Daoy (cell line): ENCODE measurements around the gene MS4A4A. TPM values are rescaled to one million over a fixed set of nuclear protein-coding genes. Genes with fewer than 3 reads are reported as not detected.
A peak's percentile ranks its signal among the peaks of the same experiment; 100 is the strongest.
"Not testable (repeated sequence)": the region's sequence is repeated elsewhere in the genome, so short reads cannot be mapped to it uniquely, and the experiment has no call there.

ENCODE experiments used
- DNase-seq: peaks from one replicate; pipeline ENCODE4 v3.0.0-alpha.2; 2015; ENCODE audit warnings: low read depth
- total RNA-seq: library from RNA; depleted of rRNA; stranded (reverse); fragments of >200 nt; shearing (Covaris generic); gene quantifications from 2 replicates; pipeline ENCODE4 v1.2.3, GENCODE V29; 2014

The MS4A4A gene
- total RNA-seq, 1 experiment from 2014 or later, result not detected

- not testable (repeated sequence) for DNase-seq
These were observed 21.4 kb downstream of the MS4A4A start for GRCh38 chr11:60301884-60302283.

- DNase-seq, result no peak
These were observed 23.2 kb downstream of the MS4A4A start for GRCh38 chr11:60303661-60304060.

DNA sequence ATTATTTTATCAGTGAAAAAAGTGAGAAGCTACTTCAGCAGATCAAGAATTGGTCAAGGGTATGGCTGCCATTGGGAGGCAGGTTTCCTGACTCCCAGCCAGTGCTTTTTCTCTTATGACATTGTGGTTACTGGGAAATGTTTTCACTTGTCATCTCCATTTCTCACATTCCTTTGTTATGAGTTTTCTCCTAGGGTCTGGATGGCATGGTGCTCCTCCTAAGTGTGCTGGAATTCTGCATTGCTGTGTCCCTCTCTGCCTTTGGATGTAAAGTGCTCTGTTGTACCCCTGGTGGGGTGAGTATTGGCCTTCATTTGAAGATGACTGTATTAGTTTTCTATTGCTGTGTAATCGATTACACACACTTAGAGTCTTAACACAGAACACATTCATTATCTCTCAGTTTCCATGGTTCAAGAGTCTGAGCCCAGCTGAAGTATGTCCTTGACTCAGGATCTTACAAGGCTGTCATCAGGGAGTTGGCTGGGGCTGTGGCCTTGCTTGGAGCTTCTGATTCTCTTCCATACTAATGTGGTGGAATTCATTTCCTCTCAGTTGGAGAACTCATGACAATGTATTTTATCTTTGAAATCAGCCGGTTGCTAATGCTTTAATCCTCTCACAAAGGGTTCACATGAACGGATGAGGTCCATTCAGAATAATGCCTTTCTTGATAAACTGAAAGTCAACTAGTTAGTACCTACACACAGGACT is 25.6 kb downstream of the MS4A4A start:
- peak; percentile 60 for DNase-seq

DNA sequence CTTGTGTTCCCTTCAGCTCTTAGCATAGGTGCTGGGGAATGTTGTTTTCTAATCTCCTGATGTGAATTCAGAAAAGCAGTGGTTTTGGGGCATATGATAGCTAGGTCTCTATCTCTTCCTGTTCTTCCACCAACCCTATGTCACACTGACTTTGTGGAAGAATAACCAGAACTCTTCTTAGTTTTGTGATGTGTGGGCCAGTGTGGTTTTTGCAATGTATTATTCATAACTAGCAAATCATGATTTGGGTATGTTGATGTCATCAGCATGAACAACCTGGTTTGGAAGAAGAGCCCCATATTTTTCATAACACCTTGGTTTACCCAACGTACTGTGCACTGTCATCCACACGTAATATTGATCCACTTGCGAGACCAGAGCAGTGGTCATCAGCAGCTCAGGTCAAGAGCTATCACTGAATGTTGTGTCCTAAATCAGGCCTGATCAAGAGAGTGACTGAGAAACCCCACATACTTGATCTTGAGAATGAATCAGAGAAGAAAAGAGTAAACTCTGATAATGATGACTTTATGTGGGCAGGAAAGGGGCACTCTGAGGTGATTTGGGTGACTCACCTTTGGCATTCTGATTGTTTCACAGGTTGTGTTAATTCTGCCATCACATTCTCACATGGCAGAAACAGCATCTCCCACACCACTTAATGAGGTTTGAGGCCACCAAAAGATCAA is 27.2 kb downstream of the MS4A4A start:
- peak; percentile 62 for DNase-seq

GRCh38 chr11:60310407-60310998 is 30.0 kb downstream of the MS4A4A start:
- DNase-seq, result no peak

GRCh38 chr11:60314635-60315321 is 34.3 kb downstream of the MS4A4A start:
- DNase-seq, result no peak

GRCh38 chr11:60315871-60316270 is 35.4 kb downstream of the MS4A4A start:
- DNase-seq, result no peak

GRCh38 chr11:60316317-60316716 is 35.9 kb downstream of the MS4A4A start:
- DNase-seq, result no peak

DNA sequence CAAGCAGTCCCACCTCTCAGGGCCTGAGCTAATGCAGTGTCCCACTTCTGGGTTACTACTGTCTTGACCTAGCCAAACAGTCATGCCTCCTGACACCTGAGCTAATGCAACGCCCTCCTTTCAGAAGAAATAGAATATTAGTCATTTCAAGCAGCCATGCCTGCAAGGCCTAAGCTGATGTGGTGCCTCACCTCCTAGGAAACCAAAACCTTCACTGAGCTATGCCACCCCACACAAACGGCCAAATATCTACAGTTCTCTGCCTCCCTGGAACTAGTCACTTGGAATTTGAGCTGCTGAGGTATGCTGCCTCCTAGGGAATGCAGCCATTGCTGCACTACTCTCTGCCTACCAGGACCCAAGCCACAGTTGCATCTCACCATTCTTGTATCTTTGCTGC is 38.3 kb downstream of the MS4A4A start:
- no peak for DNase-seq

DNA sequence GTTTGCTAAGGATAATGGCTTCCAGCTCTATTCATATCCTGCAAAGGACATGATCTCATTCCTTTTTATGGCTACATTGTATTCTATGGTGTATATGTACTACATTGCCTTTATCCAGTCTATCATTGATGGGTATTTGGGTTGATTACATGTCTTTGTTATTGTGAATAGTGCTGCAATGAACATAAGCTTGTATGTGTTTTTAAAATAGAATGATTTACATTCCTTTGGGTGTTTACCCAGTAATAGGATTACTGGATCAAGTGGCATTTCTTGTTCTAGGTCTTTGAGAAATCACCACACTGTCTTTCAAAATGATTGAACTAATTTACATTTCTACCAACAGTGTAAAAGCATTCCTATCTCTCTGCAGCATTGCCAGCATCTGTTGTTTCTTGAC is 40.6 kb downstream of the MS4A4A start:
- no peak for DNase-seq

DNA sequence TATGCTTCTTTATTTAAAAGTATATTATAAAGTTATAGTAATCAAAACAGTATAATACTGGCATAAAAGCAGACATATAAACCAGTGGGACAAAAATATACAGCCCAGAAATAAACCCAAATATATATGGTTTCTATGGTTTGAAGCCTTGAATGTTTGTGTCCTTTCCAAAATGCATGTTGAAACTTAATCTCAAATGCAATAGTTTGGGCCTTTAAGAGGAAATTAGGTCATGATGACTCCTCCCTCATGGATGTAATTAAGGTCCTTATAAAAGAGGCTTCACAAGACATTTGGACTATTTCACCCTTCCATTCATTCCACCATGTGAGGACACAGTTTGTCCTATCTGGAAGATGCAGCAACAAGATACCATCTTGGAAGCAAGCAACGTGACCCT is 46.5 kb downstream of the MS4A4A start, which contains the start of gene MS4A6E:
TSS of gene MS4A6E (plus strand) at position 301 of the 400 bp plus-strand sequence. CDS start 7,641 bp downstream, outside the sequence.
- DNase-seq, result no peak

GRCh38 chr11:60328460-60328859 is 48.0 kb downstream of the MS4A4A start:
- no peak for DNase-seq

DNA sequence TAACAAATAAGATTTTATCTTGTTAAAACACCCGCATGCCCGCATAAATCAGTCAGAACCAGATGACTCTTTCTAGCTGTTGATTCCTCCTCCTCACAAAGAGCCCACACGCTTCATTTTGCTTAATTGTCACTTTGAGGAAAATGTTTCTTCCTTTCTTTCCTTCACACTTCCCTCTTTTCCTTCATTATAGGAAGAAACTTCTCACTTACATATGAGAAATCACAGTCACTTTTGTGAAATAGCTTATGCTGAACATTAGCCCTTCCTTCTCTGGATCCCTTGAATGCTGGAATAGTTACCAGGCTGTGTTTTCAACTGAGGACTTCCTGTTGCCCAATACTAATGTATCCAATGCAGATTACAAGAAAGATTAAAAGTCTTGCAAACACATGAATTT is 52.4 kb downstream of the MS4A4A start:
- no peak for DNase-seq

DNA sequence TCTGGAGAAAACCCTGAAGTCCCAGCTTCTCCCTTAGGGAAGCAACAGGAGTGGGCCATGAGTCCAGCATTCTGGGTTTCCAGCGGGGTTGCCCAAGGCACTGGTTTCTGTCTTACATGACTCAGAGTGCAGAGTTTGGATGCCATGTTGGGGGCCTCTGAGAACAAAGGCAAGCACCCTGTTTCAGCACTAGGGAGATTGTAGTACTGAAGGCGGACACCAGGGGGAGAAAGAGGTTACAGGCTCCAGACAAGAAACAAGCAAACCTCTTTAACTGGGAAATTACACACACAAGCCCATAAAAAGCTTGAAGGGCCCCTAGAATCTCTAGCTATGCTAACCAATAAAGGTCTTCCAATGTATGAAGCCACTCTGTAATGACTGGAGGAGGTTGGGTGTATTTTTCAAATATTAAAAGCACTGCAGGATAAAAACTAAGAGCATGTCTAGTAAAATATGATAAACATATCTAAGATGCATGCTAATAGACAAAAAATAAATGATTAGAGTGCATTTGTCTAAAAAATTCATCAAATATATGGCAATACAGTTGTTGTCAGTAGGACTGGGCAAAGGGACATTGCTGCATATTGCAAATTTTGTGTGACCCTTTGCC is 53.6 kb downstream of the MS4A4A start:
- peak; percentile 67 for DNase-seq

GRCh38 chr11:60336767-60337391 is 56.4 kb downstream of the MS4A4A start:
- no peak for DNase-seq

DNA sequence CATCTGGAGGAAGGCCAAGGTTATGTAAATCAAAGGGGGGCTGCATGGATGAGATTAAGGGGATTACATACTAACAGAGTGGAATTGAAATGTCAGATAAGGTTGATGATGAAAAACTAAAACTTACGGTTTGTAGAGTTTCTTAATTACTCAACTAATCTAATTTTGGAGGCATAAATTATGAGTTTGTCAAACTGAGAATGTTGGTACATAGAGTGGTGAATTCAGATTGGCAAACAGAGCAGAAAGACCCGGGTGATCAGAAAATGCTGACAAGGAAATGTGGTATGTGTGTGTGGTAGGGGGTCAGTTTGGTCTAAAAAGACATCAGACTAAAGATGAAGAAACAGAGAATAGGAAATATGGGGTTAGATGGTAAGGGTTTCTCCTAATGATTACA is 57.6 kb downstream of the MS4A4A start:
- no peak for DNase-seq

- no peak for DNase-seq
These were observed 58.9 kb downstream of the MS4A4A start for GRCh38 chr11:60339356-60339755.

- DNase-seq, result no peak
These were observed 62.7 kb downstream of the MS4A4A start for GRCh38 chr11:60343094-60343704.

GRCh38 chr11:60344146-60344545 is 63.7 kb downstream of the MS4A4A start:
- no peak for DNase-seq

DNA sequence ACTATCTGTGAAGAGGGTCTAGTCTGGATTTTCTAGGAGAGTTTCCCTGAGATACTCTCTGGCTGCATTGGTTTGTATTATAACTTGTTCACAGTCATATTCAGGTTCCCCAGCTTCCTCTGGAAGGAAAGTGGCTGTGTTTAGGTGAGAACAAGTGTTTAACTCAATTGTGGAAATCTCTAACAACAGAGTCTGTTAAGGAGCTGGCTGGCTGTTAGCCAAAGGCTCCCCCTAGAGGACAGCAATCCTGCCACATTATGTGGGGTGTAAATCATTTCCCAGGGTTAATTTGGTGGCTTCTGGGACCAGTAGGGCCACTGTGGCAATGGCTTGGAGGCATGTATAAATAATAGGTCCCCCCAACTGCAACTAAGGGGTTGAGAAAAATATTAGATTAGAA is 65.0 kb downstream of the MS4A4A start:
- DNase-seq, result peak; percentile 31
